Superior temporal gyrus (tissue), 1 donor: ENCODE data around the gene CDH4.

ENCODE experiments used
- DNase-seq: peaks from one replicate; pipeline ENCODE4 v3.0.0-alpha.2; 2016; ENCODE audit errors: extremely low spot score

CDH4 gene

GRCh38 chr20:61732511-61733210 is 480.6 kb downstream of the CDH4 start:
- DNase-seq, result no peak

GRCh38 chr20:61733216-61733615 is 481.2 kb downstream of the CDH4 start:
- DNase-seq, result no peak

GRCh38 chr20:61733891-61734732 is 482.1 kb downstream of the CDH4 start:
- DNase-seq, result no peak

- DNase-seq, result no peak
These were observed 482.9 kb downstream of the CDH4 start for GRCh38 chr20:61734733-61735502.

- no peak for DNase-seq
These were observed 483.4 kb downstream of the CDH4 start for GRCh38 chr20:61735503-61735785.

GRCh38 chr20:61736001-61736635 is 484.1 kb downstream of the CDH4 start:
- DNase-seq, result no peak

- DNase-seq, result no peak
These were observed 484.8 kb downstream of the CDH4 start for GRCh38 chr20:61736751-61737310.

GRCh38 chr20:61737346-61737745 is 485.3 kb downstream of the CDH4 start:
- DNase-seq, result no peak

- DNase-seq, result no peak
These were observed 485.9 kb downstream of the CDH4 start for GRCh38 chr20:61737812-61738443.

GRCh38 chr20:61738601-61739069 is 486.6 kb downstream of the CDH4 start:
- no peak for DNase-seq

- DNase-seq, result no peak
These were observed 487.2 kb downstream of the CDH4 start for GRCh38 chr20:61739086-61739831.

- DNase-seq, result no peak
These were observed 487.7 kb downstream of the CDH4 start for GRCh38 chr20:61739832-61740118.

GRCh38 chr20:61742097-61742825 is 490.2 kb downstream of the CDH4 start:
- DNase-seq, result peak; percentile 75

- DNase-seq, result no peak
These were observed 491.5 kb downstream of the CDH4 start for GRCh38 chr20:61743606-61744005.

- no peak for DNase-seq
These were observed 492.8 kb downstream of the CDH4 start for GRCh38 chr20:61744691-61745396.

- no peak for DNase-seq
These were observed 493.5 kb downstream of the CDH4 start for GRCh38 chr20:61745397-61746146.

- DNase-seq, result no peak
These were observed 494.1 kb downstream of the CDH4 start for GRCh38 chr20:61746147-61746646.

- DNase-seq, result no peak
These were observed 494.7 kb downstream of the CDH4 start for GRCh38 chr20:61746781-61747180.
